Tibial nerve (tissue), 3 donors: ENCODE data around the gene VAT1L.

Experiments used
- CTCF ChIP-seq, 5 experiments: fragments of 200-600 bp in 3 of 5; fragments of 450-650 bp in 2 of 5; sonication (generic) in 3 of 5; IDR thresholded peaks; one replicate each; pipeline ENCODE4 v1.5.1; 2016 to 2019; ENCODE audit warnings: antibody characterized with exemption in 5 of 5, mild to moderate bottlenecking in 3 of 5, moderate library complexity in 2 of 5
- POLR2A ChIP-seq, 2 donors: fragments of 450-650 bp; IDR thresholded peaks; one replicate each; pipeline ENCODE4 v1.6.1; 2017; ENCODE audit warnings: antibody characterized with exemption in 2 of 2, mild to moderate bottlenecking in 2 of 2, moderate library complexity in 2 of 2

- TF ChIP-seq CTCF (IDR thresholded peaks at IDR 0.05) (no peak), POLR2A (IDR thresholded peaks at IDR 0.05) (no peak)
Measured at GRCh38 chr16:77853161-77853560, 64.8 kb downstream of the VAT1L start.
